Vagina (tissue), 2 donors: ENCODE data around the gene MGAT3. TPM values are rescaled to one million over a fixed set of nuclear protein-coding genes. Genes with fewer than 3 reads are reported as not detected.

Experiments used
- DNase-seq, 2 donors: peaks; one replicate each; pipeline ENCODE4 v3.0.0-alpha.2; 2017; ENCODE audit errors: extremely low spot score in 2 of 2
- H3K27ac ChIP-seq: fragments of 200-600 bp; sonication (generic); one replicate; pipeline ENCODE4 v1.5.1; 2019
- H3K27me3 ChIP-seq: fragments of 200-600 bp; sonication (generic); one replicate; pipeline ENCODE4 v1.5.1; 2019
- H3K36me3 ChIP-seq, 2 donors: fragments of 200-600 bp; sonication (generic); one replicate each; pipeline ENCODE4 v1.5.1; 2017 to 2019
- H3K4me1 ChIP-seq: fragments of 200-600 bp; sonication (generic); one replicate; pipeline ENCODE4 v1.5.1; 2019
- H3K4me3 ChIP-seq, 2 donors: fragments of 200-600 bp; sonication (generic); 1 replicate in 1 of 2; 2 replicates in 1 of 2; pipeline ENCODE4 v1.5.1; 2016 to 2019
- H3K9me3 ChIP-seq: fragments of 200-600 bp; sonication (generic); one replicate; pipeline ENCODE4 v1.5.1; 2019
- POLR2A ChIP-seq, 2 donors: fragments of 450-650 bp; IDR thresholded peaks; one replicate each; pipeline ENCODE4 v1.6.1; 2017; ENCODE audit warnings: antibody characterized with exemption in 2 of 2, mild to moderate bottlenecking in 2 of 2, moderate library complexity in 2 of 2
- POLR2AphosphoS5 ChIP-seq, 2 donors: sonication (generic); formaldehyde crosslinking; IDR thresholded peaks; one replicate each; pipeline ENCODE4 v1.9.0; 2017; ENCODE audit warnings: antibody characterized with exemption in 2 of 2, mild to moderate bottlenecking in 2 of 2, low read depth in 1 of 2; ENCODE audit not compliant: insufficient read depth in 1 of 2
- intact Hi-C: fragments of 100-400 bp; cut with DNase I; formaldehyde crosslinking; loops from one replicate; pipeline ENCODE4 v1.15.1; 2023
- total RNA-seq: library from RNA; depleted of rRNA; stranded (reverse); fragments of >200 nt; gene quantifications from one replicate; pipeline ENCODE4 v1.2.3, GENCODE V29; 2016
- TF ChIP-seq, protein P1 (sequence below), 3 experiments: fragments of 450-650 bp in 2 of 3; fragments of 200-600 bp in 1 of 3; sonication (generic) in 1 of 3; IDR thresholded peaks; one replicate each; pipeline ENCODE4 v1.5.1; 2017 to 2019; ENCODE audit warnings: antibody characterized with exemption in 3 of 3, mild to moderate bottlenecking in 2 of 3, moderate library complexity in 2 of 3

The MGAT3 gene
- total RNA-seq, 1 donor from 2014 or later, result 0.98 TPM

GRCh38 chr22:39457198-39457555 is 365 bp downstream of the MGAT3 start:
- Histone ChIP-seq H3K9me3 (no peaks in the 10 kb centered on the region), H3K4me1 (peaks cover 12% of the 10 kb centered on the region), H3K36me3 (no peaks in the 10 kb centered on the region), H3K27me3 (no peaks in the 10 kb centered on the region), H3K4me3 (peak overlapping the region; percentile 44 to 76), H3K27ac (no peak overlapping the region)
- intact Hi-C loops, result no loop called here
- no peak for DNase-seq
- TF ChIP-seq, protein P1, sequence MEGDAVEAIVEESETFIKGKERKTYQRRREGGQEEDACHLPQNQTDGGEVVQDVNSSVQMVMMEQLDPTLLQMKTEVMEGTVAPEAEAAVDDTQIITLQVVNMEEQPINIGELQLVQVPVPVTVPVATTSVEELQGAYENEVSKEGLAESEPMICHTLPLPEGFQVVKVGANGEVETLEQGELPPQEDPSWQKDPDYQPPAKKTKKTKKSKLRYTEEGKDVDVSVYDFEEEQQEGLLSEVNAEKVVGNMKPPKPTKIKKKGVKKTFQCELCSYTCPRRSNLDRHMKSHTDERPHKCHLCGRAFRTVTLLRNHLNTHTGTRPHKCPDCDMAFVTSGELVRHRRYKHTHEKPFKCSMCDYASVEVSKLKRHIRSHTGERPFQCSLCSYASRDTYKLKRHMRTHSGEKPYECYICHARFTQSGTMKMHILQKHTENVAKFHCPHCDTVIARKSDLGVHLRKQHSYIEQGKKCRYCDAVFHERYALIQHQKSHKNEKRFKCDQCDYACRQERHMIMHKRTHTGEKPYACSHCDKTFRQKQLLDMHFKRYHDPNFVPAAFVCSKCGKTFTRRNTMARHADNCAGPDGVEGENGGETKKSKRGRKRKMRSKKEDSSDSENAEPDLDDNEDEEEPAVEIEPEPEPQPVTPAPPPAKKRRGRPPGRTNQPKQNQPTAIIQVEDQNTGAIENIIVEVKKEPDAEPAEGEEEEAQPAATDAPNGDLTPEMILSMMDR (IDR thresholded peaks at IDR 0.05), result no peak
- no peak for TF ChIP-seq POLR2A (IDR thresholded peaks at IDR 0.05)
- TF ChIP-seq POLR2AphosphoS5 (IDR thresholded peaks at IDR 0.05; ENCODE audit: insufficient read depth in 1 of 2, low read depth in 1 of 2), result no peak

GRCh38 chr22:39457556-39458443 is 988 bp downstream of the MGAT3 start:
- DNase-seq, result no peak
- Histone ChIP-seq H3K27me3 (no peaks in the 10 kb centered on the region), H3K4me1 (peaks cover 18% of the 10 kb centered on the region), H3K27ac (peak overlapping the region; percentile 53), H3K4me3 (peak overlapping the region; percentile 44 to 76), H3K9me3 (no peaks in the 10 kb centered on the region), H3K36me3 (no peaks in the 10 kb centered on the region)
- intact Hi-C loops, result no loop called here
- TF ChIP-seq, protein P1 (IDR thresholded peaks at IDR 0.05), result no peak
- no peak for TF ChIP-seq POLR2AphosphoS5 (IDR thresholded peaks at IDR 0.05; ENCODE audit: insufficient read depth in 1 of 2, low read depth in 1 of 2)
- no peak for TF ChIP-seq POLR2A (IDR thresholded peaks at IDR 0.05)

GRCh38 chr22:39458444-39459083 is 1.8 kb downstream of the MGAT3 start:
- peak overlapping the region; percentile 44 to 76 for H3K4me3 ChIP-seq
- no peaks in the 10 kb centered on the region for H3K27me3 ChIP-seq
- TF ChIP-seq, protein P1 (IDR thresholded peaks at IDR 0.05), result no peak
- TF ChIP-seq POLR2A (IDR thresholded peaks at IDR 0.05), result no peak
- no peak for TF ChIP-seq POLR2AphosphoS5 (IDR thresholded peaks at IDR 0.05; ENCODE audit: insufficient read depth in 1 of 2, low read depth in 1 of 2)
- DNase-seq, result no peak
- no peaks in the 10 kb centered on the region for H3K36me3 ChIP-seq
- peak overlapping the region; percentile 53 for H3K27ac ChIP-seq
- intact Hi-C loops, result no loop called here
- H3K9me3 ChIP-seq, result no peaks in the 10 kb centered on the region
- H3K4me1 ChIP-seq, result peaks cover 19% of the 10 kb centered on the region

DNA sequence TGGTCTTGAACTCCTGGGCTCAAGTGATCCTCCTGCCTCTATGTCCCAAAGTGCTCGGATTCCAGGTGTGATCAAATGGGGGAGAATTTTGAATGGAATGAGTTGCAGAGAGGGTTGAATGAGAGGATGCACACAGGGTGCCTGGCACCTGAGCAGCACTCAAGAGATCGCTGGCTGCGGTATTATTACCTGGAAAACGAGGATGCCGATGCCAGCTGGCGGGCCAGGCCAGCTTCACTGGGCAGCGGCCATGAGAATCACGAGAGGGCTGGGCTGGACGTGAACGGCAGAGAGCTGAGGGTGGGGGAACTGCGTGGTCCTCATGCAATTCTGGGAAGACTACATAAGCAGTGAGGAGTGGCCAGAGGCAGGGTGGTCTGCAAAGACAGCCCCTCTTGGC is 2.9 kb downstream of the MGAT3 start:
- no peaks in the 10 kb centered on the region for H3K9me3 ChIP-seq
- H3K27me3 ChIP-seq, result no peaks in the 10 kb centered on the region
- TF ChIP-seq, protein P1 (IDR thresholded peaks at IDR 0.05), result no peak
- no peak for TF ChIP-seq POLR2A (IDR thresholded peaks at IDR 0.05)
- TF ChIP-seq POLR2AphosphoS5 (IDR thresholded peaks at IDR 0.05; ENCODE audit: insufficient read depth in 1 of 2, low read depth in 1 of 2), result no peak
- no peak overlapping the region for H3K27ac ChIP-seq
- DNase-seq, result no peak
- no peak overlapping the region for H3K4me3 ChIP-seq
- H3K4me1 ChIP-seq, result peaks cover 25% of the 10 kb centered on the region
- no peaks in the 10 kb centered on the region for H3K36me3 ChIP-seq
- intact Hi-C loops, result no loop called here
